Middle frontal gyrus (tissue), 1 donor: ENCODE data around the gene DSTN.

Experiments
- DNase-seq: peaks from one replicate; pipeline ENCODE4 v3.0.0-alpha.2; 2015; ENCODE audit warnings: low spot score; ENCODE audit errors: extremely low spot score

The DSTN gene

DNA sequence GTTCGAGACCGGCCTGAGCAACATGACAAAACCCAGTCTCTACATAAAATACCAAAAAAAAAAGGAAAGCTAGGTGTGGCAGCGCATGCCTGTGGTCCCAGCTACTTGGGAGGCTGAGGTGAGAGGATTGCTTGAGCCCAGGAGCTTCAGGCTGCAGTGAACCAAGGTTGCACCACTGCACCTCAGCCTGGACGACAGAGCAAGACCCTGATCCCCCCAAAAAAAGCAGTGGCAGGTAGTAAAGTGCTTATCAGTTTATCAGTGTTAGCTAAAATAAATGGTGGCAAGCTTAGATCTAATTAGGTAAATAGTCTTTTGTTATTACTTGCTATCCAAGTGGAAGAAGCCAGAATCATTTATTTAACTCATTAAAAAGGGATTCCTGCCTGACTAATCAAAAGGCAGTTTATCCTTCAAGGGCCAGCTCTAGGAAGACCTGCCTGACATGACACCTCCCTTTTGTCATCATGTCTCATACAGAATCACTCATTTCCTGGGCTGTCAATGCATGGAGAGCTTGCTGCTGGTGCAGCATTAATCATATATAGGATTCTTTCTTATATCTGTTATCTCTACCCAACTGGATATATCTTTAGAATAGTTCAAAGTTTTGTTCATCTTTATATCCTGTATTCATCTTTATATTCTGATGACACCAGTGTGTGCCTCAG, 9.6 kb downstream of the DSTN start:
- DNase-seq: no peak

DNA sequence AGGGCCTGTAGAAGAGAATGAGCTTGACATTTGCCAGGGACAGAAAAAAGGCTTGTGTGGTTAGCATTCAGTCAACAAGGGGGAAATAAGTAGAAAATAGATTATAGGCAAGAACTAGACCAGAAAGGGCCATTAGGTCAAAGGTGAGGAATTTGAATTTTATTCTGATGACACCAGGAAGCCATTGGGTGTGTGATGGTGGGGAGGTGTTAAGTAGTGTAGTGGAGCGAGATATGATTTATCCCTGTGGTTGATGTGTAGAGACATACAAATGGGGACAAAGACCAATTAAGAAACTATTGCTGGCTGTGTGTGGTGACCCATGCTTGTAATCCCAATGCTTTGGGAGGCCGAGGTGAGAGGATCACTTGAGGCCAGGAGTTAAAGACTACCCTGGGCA, 11.0 kb downstream of the DSTN start:
- DNase-seq: no peak

- DNase-seq: no peak
Measured at GRCh38 chr20:17583126-17583525, 13.3 kb downstream of the DSTN start.

DNA sequence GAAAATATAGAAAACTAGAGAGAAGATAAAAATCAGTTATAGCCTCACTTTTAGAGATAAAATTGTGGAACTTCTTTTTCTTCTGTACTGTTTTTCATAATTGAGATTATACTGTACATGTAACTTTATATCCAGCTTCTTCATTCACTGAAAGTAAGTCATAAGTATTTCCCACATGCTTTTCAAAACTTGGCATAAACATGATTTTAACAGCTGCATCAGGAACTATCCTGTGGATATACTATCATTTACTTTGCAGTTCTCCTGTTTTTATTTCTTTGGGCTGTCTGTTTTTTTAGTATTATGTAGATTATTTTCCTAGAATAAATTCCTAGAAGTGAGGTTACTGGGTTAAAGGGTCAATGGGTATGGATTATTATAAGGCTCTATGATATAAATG, 14.8 kb downstream of the DSTN start:
- DNase-seq: no peak

DNA sequence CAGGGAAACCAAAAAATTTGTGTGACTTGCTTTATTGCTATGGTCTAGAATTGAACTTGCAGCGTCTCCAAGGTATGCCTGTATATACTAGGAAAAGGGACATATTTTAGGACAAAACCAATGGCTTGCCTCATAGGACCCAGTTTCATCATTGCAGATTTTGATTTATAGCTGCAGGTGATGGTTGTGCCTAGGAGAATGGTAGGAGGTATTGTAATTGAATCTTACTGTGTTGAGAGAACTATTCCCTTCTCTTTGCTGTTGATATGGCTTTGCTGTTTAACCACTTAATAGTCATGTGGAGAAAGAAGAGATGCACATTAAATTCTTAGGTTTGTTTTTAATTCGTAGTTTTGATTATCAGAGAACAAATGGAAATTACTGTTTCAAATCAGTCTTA, 16.4 kb downstream of the DSTN start:
- no peak for DNase-seq

- no peak for DNase-seq
Measured at GRCh38 chr20:17587148-17587547, 17.3 kb downstream of the DSTN start.

DNA sequence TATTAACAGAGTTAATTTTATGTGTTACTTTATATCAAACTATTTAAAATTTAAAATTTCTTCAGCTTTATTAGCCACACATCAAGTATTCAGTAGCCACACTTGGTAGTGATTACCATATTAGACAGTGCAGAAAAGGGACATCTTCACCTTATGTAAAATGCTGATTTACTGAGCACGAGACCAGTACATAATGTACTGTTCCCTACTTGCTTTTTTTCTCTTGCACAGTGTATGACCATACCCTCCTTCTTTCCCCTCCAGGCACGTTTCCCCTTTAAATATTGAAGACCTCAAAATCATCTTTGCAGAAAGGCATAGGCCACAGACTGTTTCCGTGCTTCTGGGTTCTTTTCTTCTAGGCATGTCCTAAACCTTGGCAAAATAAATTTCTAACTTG, 17.9 kb downstream of the DSTN start:
- no peak for DNase-seq

- no peak for DNase-seq
Measured at GRCh38 chr20:17589161-17589834, 19.4 kb downstream of the DSTN start.

- DNase-seq: no peak
Measured at GRCh38 chr20:17590245-17590644, 20.4 kb downstream of the DSTN start.

- DNase-seq: no peak
Measured at GRCh38 chr20:17593902-17594301, 24.0 kb downstream of the DSTN start.

GRCh38 chr20:17594443-17594842, 24.6 kb downstream of the DSTN start:
- no peak for DNase-seq

DNA sequence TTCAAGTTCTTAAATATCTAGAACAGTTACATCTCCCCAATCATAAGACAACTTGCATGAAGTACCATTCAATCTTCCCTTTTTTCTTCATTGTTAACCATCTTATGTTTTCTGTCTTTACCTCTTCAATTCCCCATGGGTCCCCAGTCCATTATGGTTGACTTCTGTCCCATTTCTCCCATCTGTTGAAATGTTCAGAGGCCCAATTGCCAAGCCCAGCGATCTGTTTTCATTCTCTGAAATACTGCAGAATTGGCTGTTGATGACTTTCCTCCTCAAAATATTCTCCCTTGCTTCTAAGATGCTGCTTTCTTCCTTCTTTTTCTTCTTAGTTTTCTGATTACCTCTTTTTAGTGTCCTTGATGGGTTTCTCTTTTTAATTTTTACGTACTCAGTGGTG, 26.0 kb downstream of the DSTN start:
- DNase-seq: no peak

DNA sequence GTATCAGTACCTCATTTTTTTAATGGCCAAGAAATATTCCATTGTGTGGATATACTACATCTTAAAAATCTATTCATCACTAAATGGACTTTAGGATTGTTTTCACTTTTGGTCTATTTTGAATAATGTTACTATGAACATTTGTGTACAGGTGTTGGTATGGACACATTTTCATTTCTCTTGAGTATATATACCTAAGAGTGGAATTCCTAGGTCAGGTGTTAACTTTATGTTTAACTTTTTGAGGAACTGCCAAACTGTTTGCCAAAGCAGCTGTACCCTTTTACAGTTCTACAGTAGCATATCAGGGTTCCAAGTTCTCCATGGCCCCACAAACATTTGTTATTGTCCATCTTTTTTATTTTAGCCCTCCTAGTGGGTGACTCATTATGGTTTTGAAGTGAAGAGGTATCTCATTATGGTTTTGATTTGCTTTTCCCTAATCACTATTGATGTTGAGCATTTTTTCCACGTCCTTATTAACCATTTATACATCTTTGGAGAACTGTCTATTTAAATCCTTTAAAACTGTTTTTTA, 28.2 kb downstream of the DSTN start:
- DNase-seq: no peak

GRCh38 chr20:17601957-17602356, 32.1 kb downstream of the DSTN start:
- no peak for DNase-seq

DNA sequence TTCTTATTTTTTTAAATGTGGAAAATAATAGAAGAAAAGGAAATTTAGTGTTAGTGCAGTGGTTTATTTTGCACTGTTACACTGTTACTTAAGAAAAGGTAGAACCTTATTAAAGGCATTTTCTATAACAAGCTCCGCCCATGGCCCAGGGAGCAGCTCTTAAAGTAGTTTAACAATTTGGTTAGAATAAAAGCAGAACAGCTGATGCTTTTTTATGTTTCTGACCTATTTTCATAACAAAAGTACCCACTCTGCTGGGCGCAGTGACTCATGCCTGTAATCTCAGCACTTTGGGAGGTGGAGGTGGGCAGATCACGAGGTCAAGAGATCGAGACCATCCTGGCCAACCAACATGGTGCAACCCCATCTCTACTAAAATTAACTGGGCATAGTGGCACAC, 32.6 kb downstream of the DSTN start:
- DNase-seq: no peak

DNA sequence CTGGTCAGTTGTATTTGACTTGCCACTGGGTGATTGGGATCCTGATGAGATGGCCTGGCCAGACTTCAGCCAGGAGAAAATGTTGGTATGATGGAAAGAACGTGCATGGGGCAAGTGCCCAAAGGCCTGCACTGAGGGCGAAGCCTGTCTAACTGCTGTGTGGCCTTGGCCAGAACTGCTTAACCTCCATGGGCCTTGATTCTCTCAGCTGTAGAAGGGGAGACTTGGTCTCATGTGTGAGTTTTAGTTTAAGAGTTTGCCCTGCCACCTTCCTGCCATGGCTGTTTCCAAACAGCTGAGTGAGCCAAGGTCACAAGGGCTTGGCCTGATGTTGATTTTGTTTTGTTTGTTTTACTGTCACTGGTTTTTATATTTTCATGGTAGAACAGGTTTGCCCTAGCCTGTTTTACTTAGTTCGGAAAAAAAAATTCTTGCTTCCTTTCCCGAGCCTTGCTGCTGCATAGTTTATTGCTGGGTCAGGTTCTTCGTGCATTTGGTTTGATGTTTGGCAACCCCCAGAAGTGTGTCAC, 35.3 kb downstream of the DSTN start:
- no peak for DNase-seq

GRCh38 chr20:17606001-17606400, 36.1 kb downstream of the DSTN start:
- no peak for DNase-seq

DNA sequence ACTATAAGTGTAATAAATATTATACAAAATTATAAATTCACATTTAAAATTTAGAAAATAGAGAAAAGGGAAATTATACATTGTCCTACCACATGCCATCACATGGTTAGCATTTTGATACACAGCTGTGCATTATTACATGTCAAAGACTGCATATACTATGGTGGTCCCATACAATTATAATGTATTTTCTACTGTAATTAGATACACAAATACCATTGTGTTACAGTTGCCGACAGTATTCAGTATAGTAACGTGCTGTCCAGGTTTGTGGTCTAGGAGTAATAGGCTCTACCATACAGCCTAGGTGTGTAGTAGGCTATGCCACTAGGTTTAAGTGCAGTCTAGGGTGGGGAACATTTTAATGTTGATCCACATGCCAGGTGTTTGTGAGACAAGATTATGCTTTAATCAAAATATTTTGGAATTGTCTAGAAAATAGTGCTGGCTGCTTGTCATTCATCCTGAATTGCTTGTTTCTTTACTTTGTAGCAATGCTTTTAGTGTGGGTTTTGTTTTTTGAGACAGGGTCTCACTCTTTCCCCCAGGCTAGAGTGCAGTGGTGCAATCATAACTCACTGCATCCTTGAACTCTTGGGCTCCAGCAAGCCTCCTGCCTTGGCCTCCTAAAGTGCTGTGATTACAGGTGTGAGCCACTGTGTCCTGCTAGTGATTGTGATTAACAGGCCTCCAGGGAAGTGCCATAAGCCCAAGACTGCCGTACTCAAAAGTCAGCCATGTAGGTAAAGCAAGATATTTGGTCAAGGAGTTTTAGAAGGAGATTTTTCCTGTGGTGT, 39.0 kb downstream of the DSTN start:
- no peak for DNase-seq

GRCh38 chr20:17609811-17610377, 40.0 kb downstream of the DSTN start:
- DNase-seq: no peak

DNA sequence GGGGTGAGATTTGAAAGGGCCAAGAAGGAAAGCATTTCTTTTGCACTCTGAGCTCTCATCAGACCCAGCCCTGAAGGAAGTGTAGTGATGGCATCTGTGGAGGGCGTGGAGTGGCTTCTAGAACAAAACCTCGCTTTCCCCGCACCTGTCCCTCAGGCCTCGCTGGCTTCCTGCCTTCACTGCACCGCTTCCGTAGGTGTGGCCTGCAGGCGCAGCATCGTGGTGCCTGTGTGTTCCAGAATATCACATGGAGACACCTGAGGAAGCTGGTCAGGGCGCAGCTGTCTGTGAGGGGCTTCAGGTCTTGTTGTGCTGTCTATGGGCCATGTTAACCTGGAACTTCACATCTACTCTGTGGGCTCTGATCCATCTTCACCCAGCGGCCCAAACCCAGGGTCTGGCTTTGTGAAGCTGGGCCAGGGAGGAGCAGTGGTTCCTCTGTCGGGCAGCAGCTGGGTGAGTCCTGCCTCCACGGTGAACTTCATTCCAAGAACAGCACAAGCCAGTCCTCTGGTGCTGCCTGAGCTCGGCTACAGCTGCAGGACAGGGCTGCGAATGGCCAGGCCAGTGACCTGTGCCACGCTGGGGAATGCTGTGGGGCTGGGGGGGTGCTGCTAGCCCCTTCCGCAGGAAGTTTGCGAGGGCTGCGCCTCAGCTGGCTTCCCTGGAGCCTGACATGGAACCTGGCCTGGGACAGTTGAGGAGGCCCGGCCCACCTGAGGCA, 40.9 kb downstream of the DSTN start:
- DNase-seq: no peak

- DNase-seq: no peak
Measured at GRCh38 chr20:17611290-17611539, 41.3 kb downstream of the DSTN start.
